Hematopoietic multipotent progenitor cell treated with erythropoietin and hydrocortisone succinate and interleukin-3 and kit ligand, for 6 days (in vitro differentiated cells): Measurements from ENCODE around the gene TSPAN18.

ENCODE experiments used
- DNase-seq: peaks from one replicate; pipeline ENCODE4 v3.0.0-alpha.2; 2015

The TSPAN18 gene

DNA sequence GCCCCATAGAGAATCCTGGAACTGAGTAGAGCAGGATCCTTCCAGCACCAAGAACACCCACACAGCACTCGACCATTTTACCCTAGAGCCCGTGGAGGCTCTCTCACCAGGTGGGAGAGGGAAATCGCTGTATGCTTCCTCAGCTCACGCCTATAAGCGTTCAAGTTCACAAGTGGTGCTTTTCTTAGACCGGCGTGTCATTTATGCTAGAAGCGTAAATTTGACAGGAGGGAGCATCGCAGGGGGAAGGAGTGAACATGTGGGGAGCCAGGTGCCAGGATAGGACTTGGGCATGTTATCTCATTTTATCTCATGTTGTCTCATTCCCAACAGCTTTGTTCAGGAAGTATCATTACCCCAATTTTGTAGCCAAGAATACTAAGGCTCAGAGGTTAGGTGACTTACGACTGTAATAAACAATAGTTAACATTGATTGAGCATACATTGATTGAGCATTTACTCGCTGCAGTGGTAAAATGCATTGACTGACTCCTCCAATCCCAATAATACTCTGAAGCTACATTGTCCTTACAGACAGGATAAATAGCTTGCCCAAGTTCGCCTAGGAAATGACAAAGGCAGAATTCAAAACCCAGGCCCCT, 243.0 kb downstream of the TSPAN18 start:
- DNase-seq = no peak

DNA sequence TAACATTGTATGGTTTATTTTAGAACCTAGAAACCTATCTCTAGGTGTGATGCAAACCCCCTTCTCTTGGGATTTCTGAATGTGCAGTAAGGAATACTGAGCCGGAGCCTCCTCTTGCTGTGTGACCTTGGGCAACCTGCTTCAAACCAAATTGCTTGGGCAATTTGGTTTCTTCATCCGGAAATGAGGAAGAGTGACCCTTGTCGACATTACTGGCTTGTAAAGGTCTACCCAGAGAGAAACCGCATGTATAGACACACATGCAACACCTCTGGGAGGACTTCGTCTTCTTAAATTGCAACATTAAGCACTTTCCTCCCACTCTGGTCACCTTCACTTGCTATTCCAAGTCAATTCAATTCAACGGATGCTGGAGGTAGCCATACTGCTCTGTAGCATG, 243.5 kb downstream of the TSPAN18 start:
- DNase-seq = no peak

DNA sequence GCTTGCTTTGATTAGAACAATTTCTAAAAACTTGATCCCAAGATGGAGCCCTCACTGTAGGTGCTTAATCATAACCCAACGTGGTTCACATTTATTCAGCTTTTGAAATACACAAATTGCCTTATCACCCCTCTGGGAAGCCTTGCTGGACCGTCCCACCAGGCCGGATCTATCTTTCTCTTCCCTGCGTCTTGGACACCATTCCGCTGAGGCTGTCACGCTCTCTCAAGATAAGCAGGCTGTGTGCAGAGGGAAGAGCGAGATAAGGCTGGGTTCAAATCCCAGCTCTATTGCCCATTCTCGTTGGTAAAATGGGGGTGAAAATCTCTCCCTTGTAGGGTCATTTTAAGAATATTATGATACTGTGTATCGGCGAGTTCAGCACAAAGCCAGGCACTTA, 244.4 kb downstream of the TSPAN18 start:
- DNase-seq = peak; percentile 57

DNA sequence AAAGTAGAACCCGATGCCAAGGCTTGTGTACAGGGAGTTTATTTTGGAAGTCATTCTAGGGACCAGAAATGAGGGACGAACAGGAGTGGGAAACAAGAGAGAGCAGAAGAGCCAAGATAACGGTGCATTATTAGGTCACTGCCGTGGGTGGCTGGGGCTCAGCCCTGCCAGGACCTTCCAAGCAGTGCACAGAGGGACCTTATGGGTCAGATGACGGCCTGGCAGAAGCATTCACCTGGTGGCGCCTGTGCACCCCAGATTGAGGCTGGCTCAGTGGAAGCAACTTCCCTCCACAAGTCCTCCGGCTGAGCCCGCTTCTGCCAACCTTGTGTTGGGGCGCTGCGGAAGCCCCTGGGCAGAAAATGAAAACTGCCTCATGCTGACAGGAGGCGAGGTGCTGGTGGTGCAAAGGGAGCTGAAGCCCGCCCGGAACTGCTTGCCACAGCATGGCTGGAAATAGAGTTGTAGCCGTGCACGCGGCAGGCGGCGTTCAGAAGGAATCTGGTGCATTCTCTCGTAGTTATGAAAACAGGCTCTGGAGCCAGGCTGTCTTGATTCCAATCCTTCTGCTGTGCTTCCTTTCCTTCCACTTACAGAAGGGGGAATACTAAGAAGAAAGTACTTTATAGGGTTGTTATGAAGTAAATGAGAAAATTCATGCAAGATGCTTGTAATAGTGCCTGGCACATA, 246.1 kb downstream of the TSPAN18 start:
- DNase-seq = no peak

DNA sequence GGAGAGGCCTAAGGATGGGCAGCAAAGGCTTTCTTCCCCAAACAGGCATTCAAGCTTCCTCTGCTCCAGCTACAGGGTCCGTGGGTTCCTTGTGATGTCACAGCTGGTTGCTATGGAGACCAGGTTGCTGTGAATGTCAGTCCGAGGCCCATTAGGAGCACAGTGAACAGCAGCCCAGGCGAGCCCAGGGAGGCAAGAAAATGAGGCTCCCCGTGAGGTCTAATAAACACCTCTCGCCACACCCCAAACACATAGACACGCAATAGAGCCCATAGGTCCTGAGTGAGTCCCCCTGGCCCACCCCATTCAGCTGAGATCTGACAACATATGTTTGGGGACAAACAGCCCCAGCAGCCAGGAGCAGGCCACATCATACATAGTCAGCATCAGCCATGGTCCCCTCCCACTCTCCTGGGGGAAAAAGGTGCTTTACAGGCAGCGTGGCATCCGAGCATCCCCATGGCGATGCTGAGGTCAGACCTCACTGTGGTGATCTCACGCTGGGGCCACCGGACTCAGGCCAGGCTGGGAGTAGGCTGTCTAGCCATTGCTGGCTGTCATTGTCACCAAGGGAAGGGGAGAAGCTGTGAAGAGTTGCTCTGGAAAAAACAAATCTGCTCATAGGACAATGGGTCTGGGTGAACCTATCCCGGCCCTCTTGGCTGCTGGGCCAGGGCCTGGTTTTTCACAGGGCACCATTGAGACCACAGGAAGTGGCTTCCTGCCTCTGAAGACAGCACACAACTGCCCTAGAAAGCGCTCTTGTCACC, 247.1 kb downstream of the TSPAN18 start:
- DNase-seq = no peak

DNA sequence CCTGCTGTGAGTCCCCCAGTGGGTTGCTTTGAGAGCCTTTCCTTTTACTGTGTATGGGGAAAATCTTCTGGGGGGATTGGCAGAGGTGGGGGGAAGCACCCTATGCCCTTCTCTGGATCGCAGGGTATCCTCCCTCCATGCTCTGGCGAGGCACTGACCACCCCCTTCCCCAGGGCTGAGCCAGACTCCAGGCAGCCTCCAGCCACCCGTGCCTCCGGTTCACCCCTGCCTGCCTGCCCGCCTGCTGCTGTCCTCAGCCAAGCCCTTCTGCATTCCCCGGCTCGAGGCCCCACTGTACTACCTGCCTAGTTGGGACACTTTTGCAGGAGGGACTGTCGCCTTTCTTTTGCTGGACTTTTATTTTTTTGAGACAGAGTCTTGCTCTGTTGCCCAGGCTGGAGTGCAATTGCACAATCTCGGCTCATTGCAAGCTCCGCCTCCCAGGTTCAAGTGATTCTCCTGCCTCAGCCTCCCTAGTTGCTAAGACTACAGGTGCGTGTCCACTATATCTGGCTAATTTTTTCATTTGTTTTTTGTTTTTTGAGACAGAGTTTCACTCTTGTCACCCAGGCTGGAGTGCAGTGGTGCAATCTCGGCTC, 247.7 kb downstream of the TSPAN18 start:
- DNase-seq = no peak

DNA sequence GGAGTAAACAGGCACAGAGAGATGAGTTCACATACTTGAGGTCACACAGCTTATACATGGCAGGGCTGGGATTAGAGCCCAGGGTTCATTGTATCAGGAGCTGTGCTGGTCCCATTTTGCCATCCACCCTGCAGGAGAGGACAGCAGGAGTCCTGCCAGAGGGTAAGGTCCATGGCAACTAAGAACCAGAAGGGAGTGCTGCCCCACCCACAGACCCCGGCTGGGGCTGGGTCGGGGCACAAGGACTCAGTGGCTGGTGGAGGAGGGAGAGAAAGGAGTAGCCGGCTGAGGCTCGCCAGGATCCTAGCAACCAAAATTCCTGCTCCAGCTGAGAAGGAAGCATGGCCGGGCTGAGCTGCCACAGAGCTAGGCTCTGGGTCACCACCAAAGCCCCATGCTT, 249.8 kb downstream of the TSPAN18 start:
- DNase-seq = no peak

DNA sequence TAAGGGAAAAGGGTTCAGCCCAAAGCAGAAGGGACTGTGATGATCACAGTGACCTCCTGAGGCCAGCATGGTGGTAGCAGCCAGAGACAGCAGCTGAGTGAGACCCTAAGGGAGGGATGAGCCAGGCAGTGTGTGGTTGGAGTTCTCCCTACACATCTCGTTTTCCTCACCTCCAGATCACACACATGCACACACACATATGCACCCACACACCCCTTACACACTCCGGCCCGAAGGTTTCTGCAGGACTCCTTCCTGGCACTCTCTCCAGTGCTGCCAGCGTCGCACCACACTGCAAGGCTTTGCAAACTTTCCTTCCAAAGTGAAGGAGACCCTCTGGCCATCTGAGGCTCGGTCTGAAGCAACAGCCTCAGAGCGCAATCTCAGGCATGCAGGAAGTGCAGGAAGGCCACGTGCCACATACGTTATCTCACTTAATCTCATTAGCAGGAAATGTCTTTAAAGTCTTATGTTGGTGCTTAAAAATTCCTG, 250.8 kb downstream of the TSPAN18 start:
- peak; percentile 56 for DNase-seq

DNA sequence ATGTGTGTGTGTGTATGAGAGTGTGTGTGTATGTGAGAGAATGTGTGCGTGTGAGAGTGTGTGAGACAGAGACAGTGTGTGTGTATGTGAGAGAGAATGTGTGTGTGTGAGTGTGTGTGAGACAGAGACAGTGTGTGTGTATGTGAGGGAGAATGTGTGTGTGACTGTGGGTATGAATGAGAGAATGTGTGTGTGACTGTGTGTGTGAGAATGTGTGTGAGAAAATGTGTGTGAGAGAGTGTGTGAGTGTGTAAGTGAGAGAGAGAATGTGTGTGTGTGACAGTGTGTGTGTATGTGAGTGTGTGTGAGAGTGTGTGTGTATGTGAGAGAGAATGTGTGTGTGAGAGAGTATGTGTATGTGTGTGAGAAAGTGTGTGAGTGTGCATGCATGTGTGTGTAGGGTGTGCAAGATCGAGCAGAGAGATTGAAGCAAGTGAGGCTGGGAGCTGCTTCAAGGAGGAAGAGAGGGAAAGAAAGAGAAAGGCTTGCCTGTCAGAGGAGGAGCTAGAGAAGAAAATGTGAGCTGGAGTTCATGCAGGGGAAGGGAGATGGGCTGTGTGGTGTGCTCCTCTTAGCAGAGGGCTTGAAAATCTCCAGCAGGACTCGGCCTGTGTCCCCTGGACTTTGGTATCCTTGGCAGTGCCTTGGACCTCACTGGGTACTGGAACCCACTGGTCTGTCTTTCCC, 251.7 kb downstream of the TSPAN18 start:
- no peak for DNase-seq

DNA sequence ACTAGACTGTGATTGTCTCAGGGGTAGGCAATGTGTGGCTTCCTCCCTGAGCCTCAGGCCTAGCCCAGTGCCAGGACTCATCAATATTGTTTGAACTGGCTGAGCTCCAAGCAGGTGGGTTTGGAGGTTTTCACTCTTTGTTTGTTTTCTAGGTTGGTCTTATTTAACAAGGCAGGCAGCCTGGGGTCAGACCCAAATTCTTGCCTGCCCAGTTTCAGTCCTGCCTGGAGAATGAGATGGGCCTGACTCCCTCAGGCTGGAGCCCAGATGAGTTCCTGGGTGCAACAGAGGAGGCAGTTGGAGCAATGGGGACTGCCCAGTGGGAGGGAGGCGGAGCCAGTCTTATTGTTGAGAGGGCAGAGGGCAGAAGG, 252.2 kb downstream of the TSPAN18 start:
- DNase-seq = no peak

DNA sequence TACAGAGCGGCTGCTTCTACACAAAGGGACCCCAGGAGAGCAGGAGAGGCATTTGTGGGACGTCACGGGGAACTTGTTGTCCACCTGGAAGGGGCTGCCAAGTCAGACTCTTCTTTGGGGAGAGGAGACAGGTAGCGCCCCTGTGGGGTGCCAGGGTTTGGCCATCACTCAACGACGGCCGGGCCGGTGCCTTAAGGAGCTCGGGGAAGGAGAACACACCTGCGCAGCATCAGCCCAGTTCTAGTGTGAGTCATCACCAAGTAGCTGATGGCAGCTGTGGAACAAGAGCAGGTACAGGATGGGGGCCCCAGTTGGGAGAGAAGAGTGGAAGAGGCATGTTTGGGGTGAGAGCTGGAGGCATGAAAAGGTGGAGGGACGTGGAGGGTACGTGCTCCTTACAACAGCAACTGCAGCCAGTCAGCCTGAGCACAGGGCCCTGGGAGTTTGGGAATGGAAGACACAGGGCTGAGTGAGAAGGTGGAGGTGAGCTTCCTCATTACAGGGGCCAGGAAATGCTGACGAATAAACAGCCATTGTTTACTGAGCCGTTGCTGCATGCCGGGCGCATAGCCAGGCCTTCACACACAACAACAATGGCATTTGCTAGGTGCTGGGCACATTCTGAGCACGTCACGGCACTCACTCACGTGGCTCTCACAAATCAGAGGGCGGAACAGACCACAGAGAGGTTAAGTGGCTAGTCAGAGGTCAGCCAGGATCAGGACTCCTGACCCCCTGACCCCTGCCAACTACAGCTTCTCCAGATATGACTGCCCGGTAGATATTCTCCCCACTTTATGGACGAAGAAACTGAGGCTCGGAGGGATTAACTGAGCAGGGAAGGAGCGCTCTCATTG, 253.0 kb downstream of the TSPAN18 start:
- DNase-seq = no peak

DNA sequence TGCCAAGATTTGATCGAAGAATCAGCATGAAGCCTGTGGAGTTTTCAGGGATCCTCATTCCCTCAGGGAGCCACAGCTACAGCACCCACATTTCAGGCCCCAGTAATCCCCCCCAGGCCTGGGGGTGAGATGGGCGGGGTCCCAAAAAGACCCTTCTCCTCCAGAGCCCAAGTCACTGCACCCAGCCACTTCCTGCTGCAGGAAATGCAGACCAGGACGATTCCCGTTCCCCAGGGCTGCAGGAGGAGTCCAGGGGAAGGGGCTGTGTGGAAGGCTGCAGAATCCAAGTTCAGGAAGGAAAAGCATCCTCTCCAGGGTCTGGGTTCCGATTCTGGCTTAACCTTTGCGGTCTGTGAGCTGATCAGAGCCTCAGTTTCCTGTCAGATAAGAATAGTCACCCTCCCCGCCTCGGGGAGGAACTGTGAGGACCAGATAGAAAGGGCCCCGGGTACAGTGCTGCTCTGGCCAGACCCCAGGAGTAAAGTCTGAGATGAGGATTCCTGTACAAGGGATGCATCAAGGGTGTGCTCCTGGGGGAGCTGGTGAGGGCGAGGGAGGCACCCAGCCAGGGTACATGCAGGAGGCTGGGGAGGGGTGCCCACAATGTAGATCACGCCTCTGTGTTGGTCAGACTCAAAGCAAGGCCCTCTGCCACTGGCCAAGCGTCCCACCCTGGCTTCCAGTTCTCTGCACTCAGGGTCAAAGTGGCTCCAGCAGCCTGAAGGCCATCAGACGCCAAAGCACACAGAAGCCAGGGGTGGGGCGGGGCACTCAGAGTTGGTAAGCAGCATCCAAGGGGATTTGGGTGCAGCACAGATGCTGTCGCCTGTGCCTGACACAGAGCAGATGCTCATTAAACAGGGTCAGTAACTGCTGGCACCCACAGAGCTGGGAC, 254.0 kb downstream of the TSPAN18 start:
- DNase-seq = peak; percentile 26
